PC-9 (cell line): ENCODE results near the gene FGF13. TPM values are rescaled to one million over a fixed set of nuclear protein-coding genes. Genes with fewer than 3 reads are reported as not detected.

Source experiments
- BruUV-seq: library from RNA; stranded (reverse); fragments of 400-500 nt; replicated peaks from 2 replicates; lab custom pipeline; 2021; lab: Mats Ljungman, UMichigan
- CTCF ChIA-PET: fragments of 300-600 bp; sonication (Branson Sonifier 250); formaldehyde crosslinking; loops from one replicate; lab custom pipeline; 2022; ENCODE audit warnings: antibody characterized with exemption; lab: Charles Lee
- POLR2A ChIA-PET: fragments of 300-600 bp; sonication (Branson Sonifier 250); formaldehyde crosslinking; loops from one replicate; lab custom pipeline; 2022; ENCODE audit warnings: antibody characterized with exemption; ENCODE audit not compliant: unreplicated experiment; lab: Charles Lee
- DNase-seq, 2 experiments: peaks; one replicate each; pipeline versions ENCODE4 v3.0.0 to v3.0.0-alpha.2; 2015 to 2022; ENCODE audit warnings: mixed read lengths in 1 of 2
- H2AFZ ChIP-seq: fragments of 200-600 bp; sonication (generic); 2 replicates; pipeline ENCODE4 v1.8.1; 2017; ENCODE audit warnings: antibody characterized with exemption
- H3F3A ChIP-seq: fragments of 200-600 bp; sonication (generic); 2 replicates; pipeline ENCODE4 v1.8.1; 2017; ENCODE audit warnings: antibody characterized with exemption, mild to moderate bottlenecking, low read depth; ENCODE audit not compliant: insufficient read depth
- H3K27ac ChIP-seq: fragments of 200-600 bp; sonication (generic); 2 replicates; pipeline ENCODE4 v1.6.1; 2016; ENCODE audit warnings: mixed run types
- H3K27me3 ChIP-seq: fragments of 200-600 bp; sonication (generic); 2 replicates; pipeline ENCODE4 v1.6.1; 2016; ENCODE audit warnings: low read depth, mixed run types; ENCODE audit not compliant: insufficient read depth
- H3K36me3 ChIP-seq: fragments of 200-600 bp; sonication (generic); 2 replicates; pipeline ENCODE4 v1.6.1; 2016; ENCODE audit warnings: low read depth, mixed run types
- H3K4me1 ChIP-seq: fragments of 200-600 bp; sonication (generic); replicated peaks from 2 replicates; pipeline ENCODE4 v1.6.1; 2016; ENCODE audit warnings: mixed run types; ENCODE audit not compliant: insufficient read depth
- H3K4me2 ChIP-seq: fragments of 200-600 bp; sonication (generic); 2 replicates; pipeline ENCODE4 v1.6.1; 2017; ENCODE audit warnings: mixed run types
- H3K4me3 ChIP-seq: fragments of 200-600 bp; sonication (generic); 2 replicates; pipeline ENCODE4 v1.6.1; 2016; ENCODE audit warnings: mixed run types
- H3K79me2 ChIP-seq: fragments of 200-600 bp; sonication (generic); 2 replicates; pipeline ENCODE4 v1.6.1; 2017; ENCODE audit warnings: low read depth, mixed run types
- H3K9me2 ChIP-seq: fragments of 200-600 bp; sonication (generic); 2 replicates; pipeline ENCODE4 v1.8.1; 2017; ENCODE audit warnings: mild to moderate bottlenecking; ENCODE audit not compliant: insufficient read depth
- H3K9me3 ChIP-seq: fragments of 200-600 bp; sonication (generic); 2 replicates; pipeline ENCODE4 v1.8.1; 2016; ENCODE audit warnings: low read depth; ENCODE audit not compliant: insufficient read depth
- H4K20me1 ChIP-seq: fragments of 200-600 bp; sonication (generic); 2 replicates; pipeline ENCODE4 v1.8.1; 2017; ENCODE audit not compliant: insufficient read depth
- EZH2 ChIP-seq: fragments of 200-600 bp; sonication (generic); IDR thresholded peaks from 2 replicates; pipeline ENCODE4 v1.8.0; 2017; ENCODE audit warnings: antibody characterized with exemption, low read depth
- intact Hi-C: fragments of 100-400 bp; cut with micrococcal nuclease; formaldehyde crosslinking; loops from one replicate; pipeline ENCODE4 v1.10.0; 2022; ENCODE audit not compliant: unreplicated experiment
- total RNA-seq: library from RNA; stranded (reverse); gene quantifications from 2 replicates; pipeline ENCODE4 v1.2.3, GENCODE V29; 2021
- TF ChIP-seq, protein P1 (sequence below): fragments of 200-600 bp; sonication (generic); conservative IDR thresholded peaks from 2 replicates; pipeline ENCODE4 v1.6.1; 2017; ENCODE audit warnings: mixed run types, antibody characterized with exemption, mild to moderate bottlenecking, moderate library complexity

FGF13 gene
- total RNA-seq, 1 experiment from 2014 or later, result 0.50 TPM

GRCh38 chrX:138742217-138742616 lies 30.7 kb upstream of the FGF13 start:
- no peak overlapping the region for H3K4me2 ChIP-seq
- H3K4me3 ChIP-seq, result no peak overlapping the region
- no peak for TF ChIP-seq EZH2
- TF ChIP-seq, protein P1, sequence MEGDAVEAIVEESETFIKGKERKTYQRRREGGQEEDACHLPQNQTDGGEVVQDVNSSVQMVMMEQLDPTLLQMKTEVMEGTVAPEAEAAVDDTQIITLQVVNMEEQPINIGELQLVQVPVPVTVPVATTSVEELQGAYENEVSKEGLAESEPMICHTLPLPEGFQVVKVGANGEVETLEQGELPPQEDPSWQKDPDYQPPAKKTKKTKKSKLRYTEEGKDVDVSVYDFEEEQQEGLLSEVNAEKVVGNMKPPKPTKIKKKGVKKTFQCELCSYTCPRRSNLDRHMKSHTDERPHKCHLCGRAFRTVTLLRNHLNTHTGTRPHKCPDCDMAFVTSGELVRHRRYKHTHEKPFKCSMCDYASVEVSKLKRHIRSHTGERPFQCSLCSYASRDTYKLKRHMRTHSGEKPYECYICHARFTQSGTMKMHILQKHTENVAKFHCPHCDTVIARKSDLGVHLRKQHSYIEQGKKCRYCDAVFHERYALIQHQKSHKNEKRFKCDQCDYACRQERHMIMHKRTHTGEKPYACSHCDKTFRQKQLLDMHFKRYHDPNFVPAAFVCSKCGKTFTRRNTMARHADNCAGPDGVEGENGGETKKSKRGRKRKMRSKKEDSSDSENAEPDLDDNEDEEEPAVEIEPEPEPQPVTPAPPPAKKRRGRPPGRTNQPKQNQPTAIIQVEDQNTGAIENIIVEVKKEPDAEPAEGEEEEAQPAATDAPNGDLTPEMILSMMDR, result no peak
- no peaks in the 10 kb centered on the region for H4K20me1 ChIP-seq
- no peaks in the 10 kb centered on the region for H3K4me1 ChIP-seq
- intact Hi-C loops, result no loop called here
- no peak overlapping the region for H2AFZ ChIP-seq
- H3K27ac ChIP-seq, result no peak overlapping the region
- H3K9me3 ChIP-seq, result no peaks in the 10 kb centered on the region
- H3K9me2 ChIP-seq, result no peaks in the 10 kb centered on the region
- H3K27me3 ChIP-seq, result peaks cover 3% of the 10 kb centered on the region; the same call in 1 of the 2 replicates
- H3K36me3 ChIP-seq, result no peaks in the 10 kb centered on the region
- H3K79me2 ChIP-seq, result no peaks in the 10 kb centered on the region
- DNase-seq, result no peak
- BruUV-seq, result no TSS peak
- ChIA-PET CTCF (no interaction called here), POLR2A (no interaction called here)
- H3F3A ChIP-seq, result no peaks in the 10 kb centered on the region

- intact Hi-C loops, result no loop called here
- Histone ChIP-seq H3K9me2 (no peaks in the 10 kb centered on the region), H3K27me3 (peaks cover 3% of the 10 kb centered on the region; the same call in 1 of the 2 replicates), H4K20me1 (no peaks in the 10 kb centered on the region), H3K36me3 (no peaks in the 10 kb centered on the region), H3K79me2 (no peaks in the 10 kb centered on the region), H3K27ac (no peak overlapping the region), H3F3A (no peaks in the 10 kb centered on the region), H3K9me3 (no peaks in the 10 kb centered on the region), H2AFZ (no peak overlapping the region), H3K4me2 (no peak overlapping the region), H3K4me1 (no peaks in the 10 kb centered on the region), H3K4me3 (no peak overlapping the region)
- no TSS peak for BruUV-seq
- CTCF ChIA-PET, result no interaction called here
- no peak for DNase-seq
- POLR2A ChIA-PET, result no interaction called here
- TF ChIP-seq, protein P1, result no peak
- no peak for TF ChIP-seq EZH2
Measured at GRCh38 chrX:138740341-138740740, 28.8 kb upstream of the FGF13 start.

GRCh38 chrX:138723301-138723700 lies 11.8 kb upstream of the FGF13 start:
- Histone ChIP-seq H3K36me3 (no peaks in the 10 kb centered on the region), H3K9me3 (no peaks in the 10 kb centered on the region), H3K27ac (no peak overlapping the region), H3K4me2 (no peak overlapping the region), H3K4me3 (no peak overlapping the region), H2AFZ (no peak overlapping the region), H3K9me2 (no peaks in the 10 kb centered on the region), H3F3A (no peaks in the 10 kb centered on the region), H3K79me2 (no peaks in the 10 kb centered on the region), H4K20me1 (no peaks in the 10 kb centered on the region), H3K27me3 (peaks cover 4% of the 10 kb centered on the region; the same call in 1 of the 2 replicates), H3K4me1 (no peaks in the 10 kb centered on the region)
- no peak for TF ChIP-seq EZH2
- TF ChIP-seq, protein P1, result no peak
- ChIA-PET CTCF (no interaction called here), POLR2A (no interaction called here)
- no TSS peak for BruUV-seq
- intact Hi-C loops, result no loop called here
- DNase-seq, result no peak
